Right kidney (tissue), 9 donors: ENCODE results near the gene CPNE6.
"Not testable (repeated sequence)": the region's sequence is repeated elsewhere in the genome, so short reads cannot be mapped to it uniquely, and the experiment has no call there.

ENCODE experiments used
- DNase-seq: peaks from one replicate; pipeline ENCODE4 v3.0.0-alpha.2; 2016
- long read RNA-seq, 8 donors: transcript quantifications; one replicate each; lab custom pipeline, GENCODE V29; 2026

The CPNE6 gene
- long read RNA-seq, donor 1: 0 reads
- long read RNA-seq, donor 2: 0 reads
- long read RNA-seq, donor 3: 0 reads
- long read RNA-seq, donor 4: 0 reads
- long read RNA-seq, donor 5: 0 reads
- long read RNA-seq, donor 6: 0 reads
- long read RNA-seq, donor 7: 0 reads
- long read RNA-seq, donor 8: 0 reads

GRCh38 chr14:24071144-24071697 is at the start of gene CPNE6:
TSS of gene CPNE6 (plus strand) at chr14:24071562. CDS start at chr14:24072937, 1,375 bp downstream.
- no peak for DNase-seq

- DNase-seq: not testable (repeated sequence)
Measured at GRCh38 chr14:24024939-24025418, 46.4 kb upstream of the CPNE6 start.

GRCh38 chr14:24029687-24030086 is 41.7 kb upstream of the CPNE6 start:
- DNase-seq: not testable (repeated sequence)

- not testable (repeated sequence) for DNase-seq
Measured at GRCh38 chr14:24031331-24031730, 40.0 kb upstream of the CPNE6 start.

- DNase-seq: no peak
Measured at GRCh38 chr14:24032727-24033418, 38.5 kb upstream of the CPNE6 start.

- DNase-seq: not testable (repeated sequence)
Measured at GRCh38 chr14:24035769-24036168, 35.6 kb upstream of the CPNE6 start.

GRCh38 chr14:24036169-24036962 is 35.0 kb upstream of the CPNE6 start:
- DNase-seq: peak; percentile 91

- not testable (repeated sequence) for DNase-seq
Measured at GRCh38 chr14:24036963-24037657, 34.3 kb upstream of the CPNE6 start.

GRCh38 chr14:24037658-24038037 is 33.7 kb upstream of the CPNE6 start:
- no peak for DNase-seq

GRCh38 chr14:24038686-24039085 is 32.7 kb upstream of the CPNE6 start:
- no peak for DNase-seq

- no peak for DNase-seq
Measured at GRCh38 chr14:24040692-24041091, 30.7 kb upstream of the CPNE6 start.

GRCh38 chr14:24042746-24043145 is 28.6 kb upstream of the CPNE6 start:
- no peak for DNase-seq

- not testable (repeated sequence) for DNase-seq
Measured at GRCh38 chr14:24049002-24049401, 22.4 kb upstream of the CPNE6 start.

GRCh38 chr14:24050753-24051152 is 20.6 kb upstream of the CPNE6 start:
- DNase-seq: not testable (repeated sequence)

GRCh38 chr14:24051176-24051788 is 20.1 kb upstream of the CPNE6 start:
- DNase-seq: peak; percentile 89

- no peak for DNase-seq
Measured at GRCh38 chr14:24051789-24052655, 19.3 kb upstream of the CPNE6 start, which contains the start of gene CARMIL3. TSS of gene CARMIL3 (plus strand) at chr14:24052009. CDS start at chr14:24052154, 145 bp downstream.

- DNase-seq: no peak
Measured at GRCh38 chr14:24052656-24053547, 18.5 kb upstream of the CPNE6 start.

- no peak for DNase-seq
Measured at GRCh38 chr14:24053548-24054323, 17.6 kb upstream of the CPNE6 start.

- no peak for DNase-seq
Measured at GRCh38 chr14:24054324-24054641, 17.1 kb upstream of the CPNE6 start.
